Measurements from ENCODE around the gene GPR89A.
"Not testable (repeated sequence)": the region's sequence is repeated elsewhere in the genome, so short reads cannot be mapped to it uniquely, and the experiment has no call there.

The GPR89A gene

GRCh38 chr1:145710291-145711027, 102.7 kb downstream of the GPR89A start:
- Histone ChIP-seq H3K27me3 (ENCODE audit: control insufficient read depth, insufficient read depth, low read length) (no peaks in the 10 kb centered on the region), H3K27ac (ENCODE audit: low read depth, low read length) (no peak overlapping the region), H3K9ac (ENCODE audit: low read length) (no peak overlapping the region), H3K4me3 (ENCODE audit: low read length) (no peak overlapping the region), H3K36me3 (ENCODE audit: control insufficient read depth, insufficient read depth, low read length) (no peaks in the 10 kb centered on the region), H3K4me1 (ENCODE audit: control insufficient read depth, insufficient read depth, low read length) (no peaks in the 10 kb centered on the region)

- Histone ChIP-seq H3K27me3 (ENCODE audit: control insufficient read depth, insufficient read depth, low read length) (no peaks in the 10 kb centered on the region), H3K4me1 (ENCODE audit: control insufficient read depth, insufficient read depth, low read length) (no peaks in the 10 kb centered on the region), H3K9ac (ENCODE audit: low read length) (no peak overlapping the region), H3K27ac (ENCODE audit: low read depth, low read length) (no peak overlapping the region), H3K4me3 (ENCODE audit: low read length) (no peak overlapping the region), H3K36me3 (ENCODE audit: control insufficient read depth, insufficient read depth, low read length) (no peaks in the 10 kb centered on the region)
Observed at GRCh38 chr1:145711213-145711651, 103.4 kb downstream of the GPR89A start.

DNA sequence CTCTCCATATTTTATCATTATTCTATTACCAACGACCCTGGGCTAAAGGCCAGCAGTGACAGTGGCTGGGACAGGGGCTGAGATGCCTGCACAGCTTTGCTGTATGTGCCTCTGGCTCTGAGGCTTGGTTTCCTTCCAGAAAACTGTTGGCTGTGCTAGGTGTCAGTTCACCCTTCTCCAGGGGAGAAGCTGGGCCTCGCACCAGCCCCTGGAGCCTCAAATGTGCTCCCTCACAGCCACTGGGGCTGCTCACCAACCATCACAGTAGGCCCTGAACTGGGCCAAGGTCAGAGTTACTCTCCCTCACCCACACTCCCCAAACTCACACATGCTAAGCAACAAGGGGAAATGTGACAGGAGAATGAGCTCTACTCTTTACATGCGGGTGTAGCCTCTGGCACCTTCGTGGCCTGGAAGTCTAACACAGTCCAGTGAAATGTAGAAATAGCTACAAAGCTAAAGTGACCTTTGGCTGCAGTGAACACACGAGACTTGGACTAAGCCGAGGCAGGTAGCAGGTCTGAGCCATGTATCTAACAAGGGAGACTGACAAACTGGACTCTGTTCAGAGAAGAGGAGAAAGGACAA, 106.8 kb downstream of the GPR89A start:
- no peak overlapping the region for H3K27ac ChIP-seq (ENCODE audit: low read depth, low read length)
- H3K9ac ChIP-seq (ENCODE audit: low read length) = no peak overlapping the region
- H3K4me3 ChIP-seq (ENCODE audit: low read length) = no peak overlapping the region

GRCh38 chr1:145716641-145717345, 109.0 kb downstream of the GPR89A start:
- Histone ChIP-seq H3K9ac (ENCODE audit: low read length) (no peak overlapping the region), H3K4me3 (ENCODE audit: low read length) (no peak overlapping the region), H3K27ac (ENCODE audit: low read depth, low read length) (no peak overlapping the region), H3K36me3 (ENCODE audit: control insufficient read depth, insufficient read depth, low read length) (no peaks in the 10 kb centered on the region), H3K27me3 (ENCODE audit: control insufficient read depth, insufficient read depth, low read length) (no peaks in the 10 kb centered on the region), H3K4me1 (ENCODE audit: control insufficient read depth, insufficient read depth, low read length) (peaks cover 5% of the 10 kb centered on the region)

More for the DNA sequence above, 106.8 kb downstream of the GPR89A start:
- no peaks in the 10 kb centered on the region for H3K36me3 ChIP-seq (ENCODE audit: control insufficient read depth, insufficient read depth, low read length)
- H3K27me3 ChIP-seq (ENCODE audit: control insufficient read depth, insufficient read depth, low read length) = no peaks in the 10 kb centered on the region
- no peaks in the 10 kb centered on the region for H3K4me1 ChIP-seq (ENCODE audit: control insufficient read depth, insufficient read depth, low read length)

- no peaks in the 10 kb centered on the region for H3K27me3 ChIP-seq (ENCODE audit: control insufficient read depth, insufficient read depth, low read length)
- peaks cover 5% of the 10 kb centered on the region for H3K4me1 ChIP-seq (ENCODE audit: control insufficient read depth, insufficient read depth, low read length)
- H3K9ac ChIP-seq (ENCODE audit: low read length) = no peak overlapping the region
- H3K27ac ChIP-seq (ENCODE audit: low read depth, low read length) = no peak overlapping the region
- no peaks in the 10 kb centered on the region for H3K36me3 ChIP-seq (ENCODE audit: control insufficient read depth, insufficient read depth, low read length)
- no peak overlapping the region for H3K4me3 ChIP-seq (ENCODE audit: low read length)
Observed at GRCh38 chr1:145717833-145718232, 110.0 kb downstream of the GPR89A start.

DNA sequence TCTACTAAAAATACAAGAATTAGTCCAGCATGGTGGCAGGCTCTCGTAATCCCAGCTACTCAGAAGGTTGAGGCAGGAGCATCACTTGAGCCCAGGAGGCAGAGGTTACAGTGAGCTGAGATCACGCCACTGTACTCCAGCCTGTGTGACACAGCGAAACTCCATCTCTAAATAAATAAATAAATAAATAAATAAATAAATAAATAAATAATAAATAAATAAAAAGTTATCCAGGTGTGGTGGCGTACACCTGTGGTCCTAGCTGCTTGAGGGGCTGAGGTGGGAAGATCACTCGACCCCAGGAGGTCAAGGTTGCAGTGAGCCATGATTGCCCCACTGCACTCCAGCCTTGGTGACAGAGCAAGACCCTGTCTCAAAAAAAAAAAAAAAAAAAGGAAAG, 110.7 kb downstream of the GPR89A start:
- H3K4me1 ChIP-seq (ENCODE audit: control insufficient read depth, insufficient read depth, low read length); H3K9ac ChIP-seq (ENCODE audit: low read length); H3K27ac ChIP-seq (ENCODE audit: low read depth, low read length); H3K4me3 ChIP-seq (ENCODE audit: low read length); H3K27me3 ChIP-seq (ENCODE audit: control insufficient read depth, insufficient read depth, low read length); H3K36me3 ChIP-seq (ENCODE audit: control insufficient read depth, insufficient read depth, low read length): not testable (repeated sequence)

GRCh38 chr1:145719230-145720079, 111.7 kb downstream of the GPR89A start, which contains the start of gene CD160:
TSS of gene CD160 (plus strand) at chr1:145719499. CDS start at chr1:145728328, 8,829 bp downstream.
- peaks cover 5% of the 10 kb centered on the region for H3K4me1 ChIP-seq (ENCODE audit: control insufficient read depth, insufficient read depth, low read length)
- H3K27me3 ChIP-seq (ENCODE audit: control insufficient read depth, insufficient read depth, low read length) = no peaks in the 10 kb centered on the region
- H3K4me3 ChIP-seq (ENCODE audit: low read length) = no peak within 1 kb of the TSS
- no peaks in the 10 kb centered on the region for H3K36me3 ChIP-seq (ENCODE audit: control insufficient read depth, insufficient read depth, low read length)
- no peak within 1 kb of the TSS for H3K9ac ChIP-seq (ENCODE audit: low read length)
- no peak within 1 kb of the TSS for H3K27ac ChIP-seq (ENCODE audit: low read depth, low read length)

All from rectal smooth muscle tissue (tissue), 1 donor.